GM12865 (cell line): Measurements from ENCODE around the gene TMEM232.

Experiments used
- DNase-seq: peaks from one replicate; pipeline ENCODE4 v3.0.0; 2010; ENCODE audit warnings: low read depth
- H3K4me3 ChIP-seq: 2 replicates; pipeline ENCODE4 v1.5.1; 2011; ENCODE audit warnings: mild to moderate bottlenecking, low read depth, low read length, control low read depth
- TF ChIP-seq, protein P1 (sequence below): IDR thresholded peaks from 2 replicates; pipeline ENCODE4 v1.5.1; 2011; ENCODE audit warnings: low read length, control low read depth, low read depth, inconsistent platforms; ENCODE audit not compliant: insufficient read depth; ENCODE audit errors: missing control alignments

TMEM232 gene

DNA sequence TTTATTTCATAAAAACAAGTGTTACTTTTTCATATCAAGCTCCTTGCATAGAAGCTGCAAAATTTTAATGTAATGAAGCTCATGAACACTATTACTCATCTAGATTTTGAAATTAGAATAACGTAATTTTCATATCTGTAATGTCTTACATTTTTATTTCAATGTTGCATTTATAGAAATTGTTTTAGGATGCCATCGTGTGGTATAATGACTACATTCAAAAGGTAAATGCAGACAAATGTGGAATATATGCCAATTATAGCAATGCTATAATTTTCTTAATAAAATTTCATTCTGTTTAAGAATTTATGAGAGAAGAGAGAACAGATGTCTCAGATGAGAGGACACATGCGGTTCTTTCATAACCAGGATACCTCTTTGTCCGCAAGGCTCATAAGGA, 230.2 kb downstream of the TMEM232 start:
- TF ChIP-seq, protein P1, sequence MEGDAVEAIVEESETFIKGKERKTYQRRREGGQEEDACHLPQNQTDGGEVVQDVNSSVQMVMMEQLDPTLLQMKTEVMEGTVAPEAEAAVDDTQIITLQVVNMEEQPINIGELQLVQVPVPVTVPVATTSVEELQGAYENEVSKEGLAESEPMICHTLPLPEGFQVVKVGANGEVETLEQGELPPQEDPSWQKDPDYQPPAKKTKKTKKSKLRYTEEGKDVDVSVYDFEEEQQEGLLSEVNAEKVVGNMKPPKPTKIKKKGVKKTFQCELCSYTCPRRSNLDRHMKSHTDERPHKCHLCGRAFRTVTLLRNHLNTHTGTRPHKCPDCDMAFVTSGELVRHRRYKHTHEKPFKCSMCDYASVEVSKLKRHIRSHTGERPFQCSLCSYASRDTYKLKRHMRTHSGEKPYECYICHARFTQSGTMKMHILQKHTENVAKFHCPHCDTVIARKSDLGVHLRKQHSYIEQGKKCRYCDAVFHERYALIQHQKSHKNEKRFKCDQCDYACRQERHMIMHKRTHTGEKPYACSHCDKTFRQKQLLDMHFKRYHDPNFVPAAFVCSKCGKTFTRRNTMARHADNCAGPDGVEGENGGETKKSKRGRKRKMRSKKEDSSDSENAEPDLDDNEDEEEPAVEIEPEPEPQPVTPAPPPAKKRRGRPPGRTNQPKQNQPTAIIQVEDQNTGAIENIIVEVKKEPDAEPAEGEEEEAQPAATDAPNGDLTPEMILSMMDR = no peak
- H3K4me3 ChIP-seq = no peak overlapping the region
- DNase-seq = no peak

GRCh38 chr5:110492446-110492845, 234.0 kb downstream of the TMEM232 start:
- H3K4me3 ChIP-seq = no peak overlapping the region
- no peak for DNase-seq
- TF ChIP-seq, protein P1 = no peak

GRCh38 chr5:110478895-110479294, 247.6 kb downstream of the TMEM232 start:
- no peak for DNase-seq
- H3K4me3 ChIP-seq = no peak overlapping the region
- TF ChIP-seq, protein P1 = no peak

DNA sequence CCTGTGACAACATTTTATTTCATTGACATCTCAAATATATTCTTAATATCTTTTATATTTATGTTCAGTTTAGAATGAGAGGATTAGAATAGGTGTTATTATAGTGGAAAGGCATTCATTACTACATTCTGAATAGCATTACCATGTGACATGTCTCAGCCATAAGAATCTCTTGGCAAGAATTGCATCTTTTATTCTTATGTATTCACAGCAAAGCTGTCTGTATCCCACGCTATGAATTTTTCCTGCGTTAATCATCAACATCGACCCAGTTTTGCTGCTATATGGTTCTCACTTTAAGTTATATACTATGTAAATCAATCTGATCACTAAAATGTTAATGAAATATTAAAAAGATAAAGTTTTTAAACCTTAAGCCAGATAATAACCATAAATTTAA, 248.6 kb downstream of the TMEM232 start:
- H3K4me3 ChIP-seq = no peak overlapping the region
- DNase-seq = no peak
- TF ChIP-seq, protein P1 = no peak

DNA sequence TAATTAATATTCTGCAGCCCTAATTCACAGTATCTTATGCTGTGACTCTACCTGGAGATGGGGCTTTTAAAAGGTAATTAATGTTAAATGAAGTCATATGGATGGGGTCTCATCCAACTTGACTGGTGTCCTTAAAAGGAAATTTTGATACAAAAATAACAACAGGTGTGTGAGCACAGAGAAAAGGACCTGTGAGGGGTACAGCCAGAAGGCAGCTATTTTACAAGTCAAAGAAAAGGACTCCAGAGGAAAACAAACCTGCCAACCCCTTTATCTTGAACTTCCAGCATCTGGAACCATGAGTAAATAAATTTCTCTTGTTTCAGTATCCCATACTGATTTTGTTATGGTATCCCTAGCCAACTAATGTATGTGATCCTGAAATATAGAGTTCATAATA, 250.3 kb downstream of the TMEM232 start:
- no peak overlapping the region for H3K4me3 ChIP-seq
- DNase-seq = no peak
- TF ChIP-seq, protein P1 = no peak

GRCh38 chr5:110475529-110475928, 250.9 kb downstream of the TMEM232 start:
- no peak overlapping the region for H3K4me3 ChIP-seq
- TF ChIP-seq, protein P1 = no peak
- no peak for DNase-seq

DNA sequence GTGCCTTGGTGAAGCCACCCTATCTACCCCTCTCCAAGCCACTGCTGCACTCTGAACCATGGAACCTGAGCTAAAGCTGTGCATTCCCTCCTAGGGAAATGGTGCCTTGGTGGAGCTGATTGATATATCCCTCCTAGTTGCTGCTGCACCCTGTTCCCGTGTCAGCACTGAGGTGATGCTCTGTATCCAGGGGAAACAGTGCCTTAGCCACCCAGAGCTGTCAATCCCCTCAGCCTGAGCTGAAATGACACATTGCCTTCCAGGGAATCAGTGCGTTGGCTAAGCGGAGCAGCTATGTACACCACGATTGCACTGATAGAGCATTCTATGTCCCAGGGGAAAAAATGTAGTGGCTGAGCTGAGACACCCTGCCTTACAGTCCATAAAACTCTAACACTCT, 257.0 kb downstream of the TMEM232 start:
- TF ChIP-seq, protein P1 = no peak
- H3K4me3 ChIP-seq = no peak overlapping the region
- no peak for DNase-seq
